RWPE2 (cell line): ENCODE measurements around the gene TRPV2.

Experiments
- ATAC-seq: fragments of 200-7000 bp; cut with Tn5 transposase; 3 replicates; pipeline ENCODE4 v1.9.1; 2021; ENCODE audit warnings: low read depth
- DNase-seq: peaks from one replicate; pipeline ENCODE4 v3.0.0-alpha.2; 2020; ENCODE audit warnings: low spot score
- H3K27ac ChIP-seq: fragments of 450-650 bp; 2 replicates; pipeline ENCODE4 v1.5.1; 2017; ENCODE audit warnings: mild to moderate bottlenecking; ENCODE audit not compliant: poor library complexity, severe bottlenecking
- H3K27me3 ChIP-seq: fragments of 250-450 bp; sonication (Bioruptor Pico); 2 replicates; pipeline ENCODE4 v1.5.1; 2021; ENCODE audit warnings: mild to moderate bottlenecking, moderate library complexity; ENCODE audit not compliant: insufficient read depth, poor library complexity, severe bottlenecking
- H3K36me3 ChIP-seq: fragments of 250-450 bp; sonication (Bioruptor Pico); 2 replicates; pipeline ENCODE4 v1.5.1; 2020; ENCODE audit warnings: low read depth, mild to moderate bottlenecking, moderate library complexity
- H3K4me1 ChIP-seq: fragments of 250-450 bp; sonication (Bioruptor Pico); 2 replicates; pipeline ENCODE4 v1.5.1; 2021; ENCODE audit warnings: mild to moderate bottlenecking, moderate library complexity; ENCODE audit not compliant: insufficient read depth, poor library complexity, severe bottlenecking
- H3K4me3 ChIP-seq: fragments of 250-450 bp; sonication (Bioruptor Pico); 2 replicates; pipeline ENCODE4 v1.5.1; 2021; ENCODE audit warnings: mild to moderate bottlenecking, moderate library complexity; ENCODE audit not compliant: severe bottlenecking
- H3K9me3 ChIP-seq: fragments of 250-450 bp; sonication (Bioruptor Pico); 2 replicates; pipeline ENCODE4 v1.5.1; 2021; ENCODE audit warnings: mild to moderate bottlenecking, moderate library complexity; ENCODE audit not compliant: severe bottlenecking
- CTCF ChIP-seq: fragments of 450-650 bp; IDR thresholded peaks from one replicate; pipeline ENCODE4 v1.5.1; 2017; ENCODE audit warnings: mild to moderate bottlenecking, moderate library complexity; ENCODE audit not compliant: poor library complexity, severe bottlenecking

TRPV2 gene

GRCh38 chr17:16422416-16422815, 7.0 kb downstream of the TRPV2 start:
- H3K27me3 ChIP-seq, result no peaks in the 10 kb centered on the region
- H3K27ac ChIP-seq, result no peak overlapping the region
- ATAC-seq (no peak), DNase-seq (no peak)
- H3K4me1 ChIP-seq, result peaks cover 20% of the 10 kb centered on the region
- no peaks in the 10 kb centered on the region for H3K36me3 ChIP-seq
- TF ChIP-seq CTCF, result no peak
- no peaks in the 10 kb centered on the region for H3K9me3 ChIP-seq
- H3K4me3 ChIP-seq, result no peak overlapping the region

GRCh38 chr17:16423226-16423872, 8.0 kb downstream of the TRPV2 start:
- peaks cover 20% of the 10 kb centered on the region for H3K4me1 ChIP-seq
- no peaks in the 10 kb centered on the region for H3K36me3 ChIP-seq
- ATAC-seq (no peak), DNase-seq (no peak)
- no peak for TF ChIP-seq CTCF
- H3K4me3 ChIP-seq, result no peak overlapping the region
- H3K27me3 ChIP-seq, result no peaks in the 10 kb centered on the region
- H3K9me3 ChIP-seq, result no peaks in the 10 kb centered on the region
- no peak overlapping the region for H3K27ac ChIP-seq

- no peak for TF ChIP-seq CTCF
- no peaks in the 10 kb centered on the region for H3K36me3 ChIP-seq
- H3K9me3 ChIP-seq, result no peaks in the 10 kb centered on the region
- H3K27ac ChIP-seq, result no peak overlapping the region
- ATAC-seq (no peak), DNase-seq (no peak)
- no peak overlapping the region for H3K4me3 ChIP-seq
- no peaks in the 10 kb centered on the region for H3K27me3 ChIP-seq
- H3K4me1 ChIP-seq, result peaks cover 3% of the 10 kb centered on the region
These were observed 9.8 kb downstream of the TRPV2 start for GRCh38 chr17:16425202-16425601.

GRCh38 chr17:16425698-16426659, 10.6 kb downstream of the TRPV2 start:
- Histone ChIP-seq H3K9me3 (no peaks in the 10 kb centered on the region), H3K36me3 (no peaks in the 10 kb centered on the region), H3K27me3 (no peaks in the 10 kb centered on the region), H3K27ac (no peak overlapping the region), H3K4me3 (no peak overlapping the region), H3K4me1 (no peaks in the 10 kb centered on the region)
- ATAC-seq, result no peak
- DNase-seq, result no peak
- no peak for TF ChIP-seq CTCF
